SU-DHL-6 (cell line): Measurements from ENCODE around the gene HMSD.
"Not testable (repeated sequence)": the region's sequence is repeated elsewhere in the genome, so short reads cannot be mapped to it uniquely, and the experiment has no call there.

Experiments
- H2AFZ ChIP-seq: fragments of 200-600 bp; sonication (generic); 2 replicates; pipeline ENCODE4 v1.6.1; 2014; ENCODE audit warnings: low read depth, mild to moderate bottlenecking, moderate library complexity, mixed read lengths, antibody characterized with exemption, low read length; ENCODE audit not compliant: severe bottlenecking
- H3F3A ChIP-seq: fragments of 200-600 bp; shearing (Covaris generic); 2 replicates; pipeline ENCODE4 v1.6.0; 2016; ENCODE audit warnings: antibody characterized with exemption, mild to moderate bottlenecking; ENCODE audit not compliant: insufficient read depth
- H3K27ac ChIP-seq: fragments of 200-600 bp; sonication (generic); 2 replicates; pipeline ENCODE4 v1.5.1; 2016; ENCODE audit warnings: low read depth, mild to moderate bottlenecking, low read length, moderate library complexity, mixed read lengths
- H3K27me3 ChIP-seq: fragments of 200-600 bp; sonication (generic), shearing (Covaris generic); 2 replicates; pipeline ENCODE4 v1.6.0; 2014; ENCODE audit warnings: mild to moderate bottlenecking, low read length
- H3K36me3 ChIP-seq: fragments of 200-600 bp; sonication (generic); 2 replicates; pipeline ENCODE4 v1.6.1; 2014; ENCODE audit warnings: mild to moderate bottlenecking, low read length, mixed read lengths
- H3K4me2 ChIP-seq: fragments of 300-600, 200-600 bp; shearing (Covaris generic), sonication (generic); 2 replicates; pipeline ENCODE4 v1.6.0; 2014; ENCODE audit warnings: low read length, low read depth, mild to moderate bottlenecking; ENCODE audit not compliant: poor library complexity, severe bottlenecking
- H3K4me3 ChIP-seq: fragments of 200-600 bp; sonication (generic); 2 replicates; pipeline ENCODE4 v1.5.1; 2014; ENCODE audit warnings: antibody characterized with exemption, low read length, mild to moderate bottlenecking, mixed read lengths; ENCODE audit not compliant: insufficient read depth, poor library complexity, severe bottlenecking
- H3K79me2 ChIP-seq: fragments of 200-600 bp; sonication (generic); 2 replicates; pipeline ENCODE4 v1.6.1; 2014; ENCODE audit warnings: mild to moderate bottlenecking, low read length, moderate library complexity; ENCODE audit not compliant: insufficient read depth
- H3K9ac ChIP-seq: fragments of 200-600 bp; sonication (generic); 2 replicates; pipeline ENCODE4 v1.7.0; 2014; ENCODE audit warnings: mild to moderate bottlenecking, low read length
- H3K9me2 ChIP-seq: fragments of 200-600 bp; sonication (generic); replicated peaks from 2 replicates; pipeline ENCODE4 v1.6.1; 2014; ENCODE audit warnings: low read length; ENCODE audit not compliant: insufficient read depth
- H3K9me3 ChIP-seq: fragments of 200-600 bp; sonication (generic); 2 replicates; pipeline ENCODE4 v1.6.1; 2014; ENCODE audit warnings: low read length, mixed read lengths; ENCODE audit not compliant: insufficient read depth
- H4K20me1 ChIP-seq: fragments of 200-600 bp; sonication (generic); 2 replicates; pipeline ENCODE4 v1.6.1; 2014; ENCODE audit warnings: low read depth, mild to moderate bottlenecking, antibody characterized with exemption, low read length, moderate library complexity, mixed read lengths
- CTCF ChIP-seq: fragments of 200-600 bp; sonication (generic); IDR thresholded peaks from one replicate; pipeline ENCODE4 v1.5.1; 2017; ENCODE audit warnings: antibody characterized with exemption, mild to moderate bottlenecking, low read length, moderate library complexity; ENCODE audit not compliant: insufficient read depth, poor library complexity, severe bottlenecking
- EZH2phosphoT487 ChIP-seq: fragments of 200-600 bp; sonication (generic), shearing (Covaris generic); conservative IDR thresholded peaks from 2 replicates; pipeline ENCODE4 v1.6.1; 2018; ENCODE audit warnings: mild to moderate bottlenecking, antibody characterized with exemption, low read length, moderate library complexity, mixed read lengths

Gene HMSD

GRCh38 chr18:63924551-63924950 lies 24.6 kb upstream of the HMSD start:
- H3K36me3 ChIP-seq, result no peaks in the 10 kb centered on the region
- no peak for TF ChIP-seq EZH2phosphoT487
- TF ChIP-seq CTCF, result no peak
- no peak overlapping the region for H3K4me2 ChIP-seq
- no peaks in the 10 kb centered on the region for H3K27me3 ChIP-seq
- no peaks in the 10 kb centered on the region for H3K9me2 ChIP-seq
- no peaks in the 10 kb centered on the region for H3K9me3 ChIP-seq
- H3K4me3 ChIP-seq, result no peak overlapping the region
- H4K20me1 ChIP-seq, result no peaks in the 10 kb centered on the region
- no peaks in the 10 kb centered on the region for H3F3A ChIP-seq
- no peaks in the 10 kb centered on the region for H3K79me2 ChIP-seq
- no peak overlapping the region for H3K9ac ChIP-seq
- H3K27ac ChIP-seq, result no peak overlapping the region
- no peak overlapping the region for H2AFZ ChIP-seq

- Histone ChIP-seq H3K9ac (no peak overlapping the region), H2AFZ (no peak overlapping the region), H3K9me2 (no peaks in the 10 kb centered on the region), H3K36me3 (no peaks in the 10 kb centered on the region), H3K4me2 (no peak overlapping the region), H3K4me3 (no peak overlapping the region), H3F3A (no peaks in the 10 kb centered on the region), H3K27me3 (no peaks in the 10 kb centered on the region), H4K20me1 (no peaks in the 10 kb centered on the region), H3K9me3 (no peaks in the 10 kb centered on the region), H3K27ac (no peak overlapping the region), H3K79me2 (no peaks in the 10 kb centered on the region)
- no peak for TF ChIP-seq CTCF
- no peak for TF ChIP-seq EZH2phosphoT487
These were observed 20.8 kb upstream of the HMSD start for GRCh38 chr18:63928331-63928730.

GRCh38 chr18:63929369-63929768 lies 19.7 kb upstream of the HMSD start:
- not testable (repeated sequence) for H3K9me3 ChIP-seq, H4K20me1 ChIP-seq, H3K4me3 ChIP-seq, H3K9me2 ChIP-seq, H3K36me3 ChIP-seq, H3K27me3 ChIP-seq, H3K27ac ChIP-seq, H3K79me2 ChIP-seq, H3K4me2 ChIP-seq, H3K9ac ChIP-seq, H2AFZ ChIP-seq, H3F3A ChIP-seq

- no peaks in the 10 kb centered on the region for H3K9me2 ChIP-seq
- no peak overlapping the region for H2AFZ ChIP-seq
- H3K27me3 ChIP-seq, result no peaks in the 10 kb centered on the region
- no peaks in the 10 kb centered on the region for H3F3A ChIP-seq
- no peak overlapping the region for H3K27ac ChIP-seq
- no peak for TF ChIP-seq EZH2phosphoT487
- TF ChIP-seq CTCF, result no peak
- no peaks in the 10 kb centered on the region for H3K36me3 ChIP-seq
- H3K9ac ChIP-seq, result no peak overlapping the region
- H3K4me2 ChIP-seq, result no peak overlapping the region
- no peaks in the 10 kb centered on the region for H3K9me3 ChIP-seq
- H3K4me3 ChIP-seq, result no peak overlapping the region
- no peaks in the 10 kb centered on the region for H4K20me1 ChIP-seq
- no peaks in the 10 kb centered on the region for H3K79me2 ChIP-seq
These were observed 18.2 kb upstream of the HMSD start for GRCh38 chr18:63930773-63931354.
